HL-60/S4 treated with retinoic acid at 250 ng/mL for 4 days and 3 days (cell line): Measurements from ENCODE around the gene LUZP2.

Source experiments
- in situ Hi-C: fragments of 300-500 bp; cut with MboI; formaldehyde crosslinking; loops from 2 replicates; pipeline ENCODE4 v1.7.0; 2022; ENCODE audit warnings: low sequenced_read_pairs

LUZP2 gene

DNA sequence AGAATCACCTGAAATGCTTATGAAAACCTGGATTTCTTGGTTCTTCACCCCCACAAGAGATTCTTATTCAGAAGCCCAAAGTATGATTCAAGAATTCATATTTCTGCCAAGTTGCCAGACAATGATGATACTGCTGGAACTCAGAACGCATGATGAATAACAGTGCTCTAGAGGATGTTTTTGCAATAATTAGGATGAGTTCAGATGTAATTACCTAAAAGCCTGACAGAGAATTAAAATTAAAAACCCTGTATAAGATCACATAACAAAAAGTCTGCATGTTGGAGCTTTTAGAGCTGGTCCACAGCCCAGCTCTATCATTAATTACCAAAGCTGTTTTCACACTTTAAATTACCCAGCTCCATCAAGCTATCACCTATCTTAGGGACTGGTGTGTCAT is 211.8 kb downstream of the LUZP2 start:
- in situ Hi-C loops, result no loop called here

DNA sequence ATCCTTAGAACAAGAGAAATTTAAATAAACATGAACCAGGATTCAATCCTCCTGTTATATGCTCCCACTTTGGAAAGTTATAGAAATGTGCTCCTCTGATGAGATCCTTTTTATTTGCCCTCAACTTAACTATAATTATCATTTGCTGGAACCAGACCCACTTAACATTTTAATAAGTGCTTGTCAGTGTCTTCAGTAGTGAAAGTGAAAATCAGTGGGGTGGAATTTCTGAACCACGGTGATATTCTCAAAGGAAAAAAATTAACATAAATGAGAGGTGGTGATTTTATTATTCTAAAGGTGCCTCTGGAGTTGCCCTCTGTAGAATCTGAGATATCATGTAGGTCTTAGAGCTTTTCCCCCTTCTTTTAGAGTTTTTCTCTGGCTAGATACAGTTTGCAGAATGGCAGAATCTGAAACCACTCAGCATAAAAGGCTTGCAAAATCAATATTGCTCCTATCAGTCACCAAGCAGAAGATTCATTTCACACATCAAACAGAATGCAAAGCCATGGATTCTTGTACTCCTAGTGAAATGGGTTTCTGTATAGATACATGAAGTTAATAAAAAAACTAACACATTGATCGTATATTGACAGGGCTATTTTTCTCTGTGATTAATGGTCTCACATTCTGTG is 213.2 kb downstream of the LUZP2 start:
- in situ Hi-C loops, result no loop called here

- in situ Hi-C loops, result no loop called here
Observed at GRCh38 chr11:24714601-24715000, 217.7 kb downstream of the LUZP2 start.

GRCh38 chr11:24716403-24716802 is 219.6 kb downstream of the LUZP2 start:
- in situ Hi-C loops, result no loop called here

- in situ Hi-C loops, result no loop called here
Observed at GRCh38 chr11:24723231-24723630, 226.4 kb downstream of the LUZP2 start.

DNA sequence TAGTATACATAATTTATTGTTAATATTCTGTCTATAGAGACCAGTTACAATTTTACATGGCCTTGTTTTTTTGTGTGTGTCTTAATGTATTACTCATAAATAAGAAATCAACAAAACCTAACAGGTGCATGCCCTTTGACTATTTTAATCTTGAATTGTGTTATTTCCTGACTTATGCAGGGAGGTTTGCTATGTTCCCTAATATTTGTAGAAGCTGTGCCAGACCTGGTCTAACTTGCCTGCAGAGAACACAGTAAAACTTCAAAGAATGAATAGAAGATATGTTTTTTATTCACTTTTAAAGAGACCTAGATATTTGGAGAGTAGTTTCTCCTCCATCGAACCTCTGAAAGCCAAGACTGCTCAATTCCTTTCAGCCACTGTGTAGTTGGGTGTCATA is 234.7 kb downstream of the LUZP2 start:
- in situ Hi-C loops, result no loop called here

- in situ Hi-C loops, result no loop called here
Observed at GRCh38 chr11:24734742-24735237, 237.9 kb downstream of the LUZP2 start.

DNA sequence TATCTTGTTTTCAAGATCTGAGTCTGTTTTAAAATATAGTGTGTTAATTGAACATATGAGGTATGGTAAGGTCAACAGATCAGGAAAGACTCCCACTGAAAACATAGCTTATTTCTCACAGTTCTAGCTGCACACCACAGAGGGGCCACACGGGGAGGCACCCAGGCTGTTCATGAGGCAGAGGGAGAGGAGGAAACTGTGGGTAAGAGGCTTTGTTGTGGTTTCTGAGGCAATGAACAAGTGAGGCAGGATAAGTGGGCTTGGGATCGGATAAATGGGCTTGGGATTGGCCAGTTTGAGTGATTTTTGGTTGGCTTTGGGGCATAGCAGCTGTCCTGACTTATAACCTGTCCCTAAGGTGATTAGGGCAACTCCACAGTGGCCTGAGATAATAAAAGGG is 242.1 kb downstream of the LUZP2 start:
- in situ Hi-C loops, result no loop called here

DNA sequence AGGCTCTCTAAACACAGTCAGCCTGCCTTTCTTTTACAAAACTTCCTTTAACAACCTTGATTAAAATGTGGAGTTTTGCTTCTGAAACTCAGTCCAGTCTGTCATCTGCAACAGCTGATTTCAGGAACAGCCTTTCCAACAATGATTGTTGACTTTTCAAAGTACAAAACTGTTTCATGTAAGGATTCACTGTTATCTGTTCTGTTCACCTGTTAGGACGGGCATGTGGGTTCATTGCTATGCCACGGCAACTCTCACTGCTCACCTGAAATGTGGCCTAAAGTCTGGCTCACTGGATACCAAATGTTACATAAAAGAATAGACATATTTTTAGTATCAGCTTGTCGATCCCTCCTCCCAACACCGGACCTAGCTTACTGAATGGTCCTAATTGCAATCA is 242.8 kb downstream of the LUZP2 start:
- in situ Hi-C loops, result no loop called here

DNA sequence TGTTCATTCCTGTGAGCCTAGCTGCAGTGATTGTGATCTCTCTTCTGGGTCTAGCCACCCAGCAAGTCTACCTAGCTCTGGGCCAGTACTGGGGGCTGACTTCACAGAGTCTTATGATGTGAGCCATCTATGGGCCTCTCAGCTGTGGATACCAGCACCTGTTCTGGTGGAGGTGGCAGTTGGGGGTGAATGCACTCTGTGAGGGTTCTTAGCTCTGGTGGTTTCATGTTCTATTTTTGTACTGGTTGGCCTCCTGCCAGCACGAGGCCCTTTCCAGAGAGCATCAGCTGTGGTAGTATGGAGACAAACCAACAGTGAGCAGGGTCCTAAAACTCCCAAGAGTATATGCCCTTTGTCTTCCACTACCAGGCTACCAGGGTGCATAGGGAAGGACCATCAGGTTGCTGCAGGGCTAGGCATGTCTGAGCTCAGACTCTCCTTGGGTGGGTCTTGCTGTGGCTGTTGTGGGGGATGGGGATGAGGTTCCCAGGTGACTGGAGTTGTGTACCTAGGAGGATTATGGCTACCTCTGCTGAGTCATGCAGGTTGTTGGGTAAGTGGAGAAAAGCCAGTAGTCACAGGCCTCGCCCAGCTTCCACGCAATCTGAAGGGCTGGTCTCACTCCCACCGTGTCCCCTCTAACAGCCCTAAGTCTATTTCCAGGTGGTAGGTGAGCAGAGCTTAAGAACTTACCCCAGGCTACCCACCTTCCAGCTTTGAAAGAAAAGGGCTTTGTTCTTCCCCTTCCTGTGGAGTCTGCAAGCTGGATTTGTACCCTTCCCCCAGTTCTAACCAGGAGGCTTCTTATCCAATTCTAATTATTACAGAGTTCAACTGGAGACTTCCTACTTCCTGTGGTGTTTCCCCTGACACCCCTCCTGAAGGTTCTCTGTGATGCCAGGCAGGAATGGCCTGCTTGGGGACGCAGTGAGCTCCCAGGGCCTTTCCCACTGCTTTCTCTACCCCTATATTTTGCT is 250.7 kb downstream of the LUZP2 start:
- in situ Hi-C loops, result no loop called here

DNA sequence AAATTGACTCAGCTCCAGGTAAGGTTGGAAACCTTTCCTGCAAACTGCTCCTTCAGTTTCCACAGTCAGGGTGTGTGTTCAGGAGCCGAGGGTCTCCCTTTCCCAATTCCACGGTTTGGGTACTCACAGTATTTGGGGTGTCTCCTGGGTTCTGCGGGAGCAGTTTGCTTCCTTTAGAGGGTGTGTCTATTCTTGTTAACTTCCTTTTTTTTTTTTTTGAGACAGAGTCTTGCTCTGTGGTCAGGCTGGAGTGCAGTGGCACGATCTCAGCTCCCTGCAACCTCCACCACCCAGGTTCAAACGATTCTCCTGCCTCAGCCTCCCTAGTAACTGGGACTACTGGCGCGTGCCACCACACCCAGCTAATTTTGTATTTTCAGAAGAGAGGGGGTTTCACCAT is 251.4 kb downstream of the LUZP2 start:
- in situ Hi-C loops, result no loop called here

GRCh38 chr11:24754406-24754805 is 257.6 kb downstream of the LUZP2 start:
- in situ Hi-C loops, result no loop called here

DNA sequence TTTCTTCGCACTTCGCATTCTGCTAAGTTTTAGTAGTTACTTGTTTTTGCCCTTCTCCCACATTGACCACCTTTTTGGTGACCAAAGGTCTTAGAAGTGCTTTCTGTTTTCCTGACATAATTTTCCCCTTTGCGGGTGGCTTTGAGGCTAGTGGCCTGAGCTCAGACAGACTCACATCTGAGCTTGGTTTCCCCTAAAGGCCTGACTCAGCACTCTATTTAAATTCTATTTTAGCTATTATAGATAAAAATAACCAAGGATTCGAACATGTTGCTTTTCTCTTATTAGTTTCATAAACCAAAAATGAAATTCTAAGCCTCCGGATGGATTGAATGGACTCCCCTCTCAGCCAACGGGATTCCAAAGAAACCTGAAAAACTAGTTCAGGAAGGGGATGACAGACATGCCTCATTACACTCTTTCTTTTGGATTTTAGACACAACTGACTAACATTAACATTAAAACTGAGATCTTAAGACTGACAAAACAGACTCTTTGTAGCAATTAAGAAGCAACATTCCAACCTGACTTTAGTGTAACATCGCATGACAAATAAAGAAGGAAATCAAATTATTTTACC is 258.5 kb downstream of the LUZP2 start:
- in situ Hi-C loops, result no loop called here

DNA sequence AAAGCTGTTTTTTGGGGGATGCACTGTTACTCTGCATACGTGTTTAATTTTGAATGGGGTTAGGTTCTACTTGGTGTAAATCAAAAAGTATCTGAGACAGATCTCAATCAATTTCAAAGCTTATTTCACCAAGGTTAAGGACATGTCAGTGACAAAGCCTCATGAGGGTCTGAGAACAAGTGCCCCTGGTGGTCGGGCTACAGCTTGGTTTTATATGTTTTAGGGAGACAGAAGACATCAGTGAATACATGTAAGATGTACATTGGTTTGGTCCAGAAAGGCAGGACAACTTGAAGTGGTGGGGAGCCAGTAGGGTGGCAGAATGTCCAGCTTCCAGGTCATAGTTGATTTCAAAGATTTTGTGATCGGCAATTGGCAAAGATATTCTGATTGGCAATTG is 262.9 kb downstream of the LUZP2 start:
- in situ Hi-C loops, result no loop called here

- in situ Hi-C loops, result no loop called here
Observed at GRCh38 chr11:24760681-24761080, 263.8 kb downstream of the LUZP2 start.

GRCh38 chr11:24762076-24762475 is 265.2 kb downstream of the LUZP2 start:
- in situ Hi-C loops, result no loop called here

DNA sequence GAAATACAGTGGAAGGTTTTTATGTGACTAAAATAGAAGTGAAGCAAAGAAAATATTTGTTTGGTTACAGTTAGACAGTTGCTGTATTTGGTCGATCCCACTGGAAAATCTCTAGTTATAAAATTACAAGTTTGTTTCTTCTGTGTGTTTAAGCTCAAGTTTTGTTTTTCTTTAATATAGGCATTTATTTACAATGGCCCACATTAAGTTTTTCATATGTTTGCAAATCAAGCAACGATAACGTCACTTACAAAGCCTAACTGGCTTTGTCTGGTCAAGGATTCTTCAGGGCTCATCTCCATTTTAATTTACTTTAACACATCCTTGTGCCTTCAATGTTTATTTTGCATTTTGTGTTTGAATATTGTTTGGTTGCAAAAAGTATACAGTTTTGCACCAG is 270.6 kb downstream of the LUZP2 start:
- in situ Hi-C loops, result no loop called here

- in situ Hi-C loops, result no loop called here
Observed at GRCh38 chr11:24773322-24773721, 276.5 kb downstream of the LUZP2 start.

DNA sequence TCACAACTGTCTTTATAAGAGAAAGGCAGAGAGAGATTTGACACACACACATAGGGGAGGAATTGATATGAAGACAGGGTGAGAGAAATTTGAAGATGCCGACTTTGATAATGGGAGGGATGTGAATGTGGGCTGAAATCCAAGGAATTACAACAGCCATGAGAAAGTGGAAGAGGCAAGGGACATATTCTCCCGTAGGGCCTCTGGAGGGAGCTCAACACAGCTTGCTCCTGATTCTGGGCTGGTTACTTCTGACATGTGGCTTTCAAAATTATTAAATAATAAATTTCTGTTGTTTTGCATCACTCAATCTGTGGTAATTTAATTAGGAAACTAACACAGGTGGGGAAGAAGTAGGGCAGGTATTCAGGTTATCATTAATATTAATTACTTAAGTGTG is 282.9 kb downstream of the LUZP2 start:
- in situ Hi-C loops, result no loop called here

GRCh38 chr11:24781288-24781687 is 284.4 kb downstream of the LUZP2 start:
- in situ Hi-C loops, result no loop called here

DNA sequence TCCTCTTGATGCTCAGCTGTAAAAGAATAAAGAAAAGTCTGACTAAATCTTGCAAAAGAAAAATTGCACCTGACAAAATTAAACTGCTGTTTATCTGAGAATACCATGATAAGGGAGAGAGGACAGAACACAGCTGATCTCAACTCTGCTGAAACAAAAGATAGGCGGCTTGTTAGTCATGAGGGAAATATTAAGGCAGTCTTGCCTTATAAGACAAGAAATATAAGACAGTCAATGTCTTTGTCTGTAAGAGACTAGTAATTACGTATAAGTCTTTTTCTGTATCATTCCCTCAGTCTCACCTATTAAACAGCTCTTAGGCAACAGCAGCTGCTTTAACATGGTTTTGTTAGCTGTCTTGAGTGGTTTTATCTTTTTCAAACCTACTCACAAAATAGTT is 296.6 kb downstream of the LUZP2 start:
- in situ Hi-C loops, result no loop called here

DNA sequence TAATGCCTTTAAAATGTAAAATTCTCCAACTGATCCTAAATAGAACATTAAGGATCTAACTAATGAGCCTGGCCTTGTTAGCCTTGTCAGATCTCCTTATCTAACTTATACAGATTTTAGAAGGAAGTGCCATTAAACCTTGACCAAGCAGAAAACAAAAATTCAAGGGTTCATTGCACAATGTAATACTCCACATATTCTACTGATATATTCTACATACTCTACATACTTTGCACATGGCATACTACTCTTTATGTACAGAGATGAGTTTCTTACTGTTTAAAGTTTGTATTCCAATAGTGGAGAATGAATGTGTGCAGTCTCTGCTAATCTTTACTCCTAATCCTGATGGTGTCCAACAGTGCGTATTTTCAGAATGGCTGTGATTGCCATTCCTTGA is 297.2 kb downstream of the LUZP2 start:
- in situ Hi-C loops, result no loop called here
